ENCODE results near the gene FBXO44.

DNA sequence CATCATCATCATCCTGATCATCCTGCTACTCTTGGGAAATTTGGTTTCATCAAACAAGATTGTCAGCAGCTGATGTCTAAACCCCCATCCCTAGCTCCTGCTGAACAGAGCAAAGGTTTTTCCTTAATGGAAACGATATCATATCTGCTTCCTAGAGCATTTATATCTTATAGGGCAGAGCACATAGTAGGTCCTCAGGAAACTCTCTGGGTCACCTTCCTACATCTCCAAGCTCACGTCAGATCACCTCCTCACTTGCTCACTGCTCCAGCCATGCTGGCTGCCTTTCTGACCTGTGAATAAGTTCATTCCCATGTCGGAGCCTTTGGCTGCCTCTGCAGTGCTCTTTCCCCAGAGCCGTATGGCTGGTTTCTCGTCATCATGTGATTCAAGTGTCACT is 10.9 kb upstream of the FBXO44 start:
- TF ChIP-seq, protein P1, sequence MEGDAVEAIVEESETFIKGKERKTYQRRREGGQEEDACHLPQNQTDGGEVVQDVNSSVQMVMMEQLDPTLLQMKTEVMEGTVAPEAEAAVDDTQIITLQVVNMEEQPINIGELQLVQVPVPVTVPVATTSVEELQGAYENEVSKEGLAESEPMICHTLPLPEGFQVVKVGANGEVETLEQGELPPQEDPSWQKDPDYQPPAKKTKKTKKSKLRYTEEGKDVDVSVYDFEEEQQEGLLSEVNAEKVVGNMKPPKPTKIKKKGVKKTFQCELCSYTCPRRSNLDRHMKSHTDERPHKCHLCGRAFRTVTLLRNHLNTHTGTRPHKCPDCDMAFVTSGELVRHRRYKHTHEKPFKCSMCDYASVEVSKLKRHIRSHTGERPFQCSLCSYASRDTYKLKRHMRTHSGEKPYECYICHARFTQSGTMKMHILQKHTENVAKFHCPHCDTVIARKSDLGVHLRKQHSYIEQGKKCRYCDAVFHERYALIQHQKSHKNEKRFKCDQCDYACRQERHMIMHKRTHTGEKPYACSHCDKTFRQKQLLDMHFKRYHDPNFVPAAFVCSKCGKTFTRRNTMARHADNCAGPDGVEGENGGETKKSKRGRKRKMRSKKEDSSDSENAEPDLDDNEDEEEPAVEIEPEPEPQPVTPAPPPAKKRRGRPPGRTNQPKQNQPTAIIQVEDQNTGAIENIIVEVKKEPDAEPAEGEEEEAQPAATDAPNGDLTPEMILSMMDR (IDR thresholded peaks at IDR 0.05; ENCODE audit: insufficient read depth, low read length) = no peak
- TF ChIP-seq, protein P2, sequence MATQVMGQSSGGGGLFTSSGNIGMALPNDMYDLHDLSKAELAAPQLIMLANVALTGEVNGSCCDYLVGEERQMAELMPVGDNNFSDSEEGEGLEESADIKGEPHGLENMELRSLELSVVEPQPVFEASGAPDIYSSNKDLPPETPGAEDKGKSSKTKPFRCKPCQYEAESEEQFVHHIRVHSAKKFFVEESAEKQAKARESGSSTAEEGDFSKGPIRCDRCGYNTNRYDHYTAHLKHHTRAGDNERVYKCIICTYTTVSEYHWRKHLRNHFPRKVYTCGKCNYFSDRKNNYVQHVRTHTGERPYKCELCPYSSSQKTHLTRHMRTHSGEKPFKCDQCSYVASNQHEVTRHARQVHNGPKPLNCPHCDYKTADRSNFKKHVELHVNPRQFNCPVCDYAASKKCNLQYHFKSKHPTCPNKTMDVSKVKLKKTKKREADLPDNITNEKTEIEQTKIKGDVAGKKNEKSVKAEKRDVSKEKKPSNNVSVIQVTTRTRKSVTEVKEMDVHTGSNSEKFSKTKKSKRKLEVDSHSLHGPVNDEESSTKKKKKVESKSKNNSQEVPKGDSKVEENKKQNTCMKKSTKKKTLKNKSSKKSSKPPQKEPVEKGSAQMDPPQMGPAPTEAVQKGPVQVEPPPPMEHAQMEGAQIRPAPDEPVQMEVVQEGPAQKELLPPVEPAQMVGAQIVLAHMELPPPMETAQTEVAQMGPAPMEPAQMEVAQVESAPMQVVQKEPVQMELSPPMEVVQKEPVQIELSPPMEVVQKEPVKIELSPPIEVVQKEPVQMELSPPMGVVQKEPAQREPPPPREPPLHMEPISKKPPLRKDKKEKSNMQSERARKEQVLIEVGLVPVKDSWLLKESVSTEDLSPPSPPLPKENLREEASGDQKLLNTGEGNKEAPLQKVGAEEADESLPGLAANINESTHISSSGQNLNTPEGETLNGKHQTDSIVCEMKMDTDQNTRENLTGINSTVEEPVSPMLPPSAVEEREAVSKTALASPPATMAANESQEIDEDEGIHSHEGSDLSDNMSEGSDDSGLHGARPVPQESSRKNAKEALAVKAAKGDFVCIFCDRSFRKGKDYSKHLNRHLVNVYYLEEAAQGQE (IDR thresholded peaks at IDR 0.05; ENCODE audit: insufficient replicate concordance, low read depth) = no peak

Data from HL-60 (cell line).